ENCODE data around the gene RIMKLA.

GRCh38 chr1:42454403-42454802, 73.8 kb downstream of the RIMKLA start:
- TF ChIP-seq CTCF (IDR thresholded peaks at IDR 0.05), result no peak
- no peak for TF ChIP-seq POLR2AphosphoS5 (IDR thresholded peaks at IDR 0.05; ENCODE audit: insufficient read depth in 1 of 2, low read depth in 1 of 2)
- TF ChIP-seq POLR2A (IDR thresholded peaks at IDR 0.05), result no peak

Measured in vagina (tissue), 2 donors.